LHCN-M2 (cell line): ENCODE results near the gene PLD1. TPM values are rescaled to one million over a fixed set of nuclear protein-coding genes. Genes with fewer than 3 reads are reported as not detected.
"Not testable (repeated sequence)": the region's sequence is repeated elsewhere in the genome, so short reads cannot be mapped to it uniquely, and the experiment has no call there.

ENCODE experiments used
- DNase-seq: peaks from one replicate; pipeline ENCODE4 v3.0.0-alpha.2; 2012; ENCODE audit warnings: low read depth
- total RNA-seq: library from RNA; depleted of rRNA; stranded (reverse); fragments of >200 nt; gene quantifications from 2 replicates; pipeline ENCODE4 v1.2.3, GENCODE V29; 2014

The PLD1 gene
- total RNA-seq, 1 experiment from 2014 or later, result 1.1 TPM

GRCh38 chr3:171746320-171747222, 63.7 kb downstream of the PLD1 start:
- DNase-seq, result not testable (repeated sequence)

GRCh38 chr3:171745577-171746319, 64.5 kb downstream of the PLD1 start:
- no peak for DNase-seq

GRCh38 chr3:171744158-171744741, 66.0 kb downstream of the PLD1 start:
- no peak for DNase-seq

- DNase-seq, result no peak
Measured at GRCh38 chr3:171743327-171744157, 66.7 kb downstream of the PLD1 start.

GRCh38 chr3:171741377-171741776, 68.9 kb downstream of the PLD1 start:
- DNase-seq, result no peak

GRCh38 chr3:171736556-171736955, 73.7 kb downstream of the PLD1 start:
- no peak for DNase-seq

- no peak for DNase-seq
Measured at GRCh38 chr3:171733561-171733960, 76.7 kb downstream of the PLD1 start.

GRCh38 chr3:171732756-171733155, 77.5 kb downstream of the PLD1 start:
- DNase-seq, result no peak

GRCh38 chr3:171731691-171732090, 78.6 kb downstream of the PLD1 start:
- no peak for DNase-seq

GRCh38 chr3:171729452-171730334, 80.6 kb downstream of the PLD1 start:
- DNase-seq, result no peak

GRCh38 chr3:171727288-171727687, 83.0 kb downstream of the PLD1 start:
- no peak for DNase-seq

GRCh38 chr3:171718493-171719185, 91.6 kb downstream of the PLD1 start:
- no peak for DNase-seq

- DNase-seq, result no peak
Measured at GRCh38 chr3:171715155-171715554, 95.1 kb downstream of the PLD1 start.

- DNase-seq, result peak; percentile 27
Measured at GRCh38 chr3:171712171-171712938, 97.9 kb downstream of the PLD1 start.

- peak; percentile 2 for DNase-seq
Measured at GRCh38 chr3:171711461-171712170, 98.7 kb downstream of the PLD1 start.

GRCh38 chr3:171710359-171710758, 99.9 kb downstream of the PLD1 start:
- DNase-seq, result no peak

GRCh38 chr3:171704814-171705213, 105.5 kb downstream of the PLD1 start:
- no peak for DNase-seq

- peak; percentile 39 for DNase-seq
Measured at GRCh38 chr3:171704002-171704401, 106.3 kb downstream of the PLD1 start.
